GM21737 (cell line): ENCODE measurements around the gene SLC39A9.

Experiments used
- ATAC-seq: cut with Tn5 transposase; IDR thresholded peaks from one replicate; pipeline ENCODE4 v1.9.1; 2021; ENCODE audit warnings: mild to moderate bottlenecking, moderate library complexity; ENCODE audit not compliant: unreplicated experiment

Gene SLC39A9

GRCh38 chr14:69424149-69424923, 25.8 kb downstream of the SLC39A9 start:
- no peak for ATAC-seq

DNA sequence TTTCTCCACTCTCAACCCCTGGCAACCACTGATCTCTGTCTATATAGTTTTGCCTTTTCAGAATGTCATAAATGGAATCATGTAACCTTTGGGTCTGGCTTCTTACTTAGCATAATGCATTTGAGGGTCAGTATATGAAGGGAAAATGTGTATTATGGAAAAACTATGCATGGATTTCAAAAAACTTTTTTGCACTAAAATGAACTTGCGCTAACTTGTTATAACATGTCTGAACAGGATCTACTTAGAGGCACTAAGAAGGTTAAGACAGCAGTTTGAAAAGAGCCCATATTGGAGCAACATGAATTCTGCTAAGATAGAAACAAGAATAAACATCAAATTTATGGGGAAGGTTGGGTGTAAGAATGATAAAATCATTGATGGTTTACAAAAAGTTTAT, 29.1 kb downstream of the SLC39A9 start:
- no peak for ATAC-seq

GRCh38 chr14:69428289-69428998, 30.0 kb downstream of the SLC39A9 start:
- peak; percentile 62 for ATAC-seq

DNA sequence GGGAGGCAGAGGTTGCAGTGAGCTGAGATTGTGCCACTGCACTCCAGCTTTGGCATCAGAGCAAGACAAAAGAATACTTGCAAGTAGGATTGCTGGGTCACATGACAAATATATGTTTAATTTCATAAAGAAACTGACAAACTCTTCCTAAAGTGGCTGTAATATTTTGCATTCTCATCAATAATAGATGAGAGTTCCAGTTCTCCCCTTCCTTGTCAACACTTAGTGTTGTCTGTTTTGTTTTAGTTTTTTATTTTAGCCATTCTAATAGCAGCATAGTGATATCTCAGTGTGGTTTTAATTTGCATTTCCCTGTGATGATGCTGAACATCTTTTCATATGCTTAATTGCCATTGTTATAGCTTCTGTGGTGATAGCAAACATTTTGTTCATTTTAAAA, 31.2 kb downstream of the SLC39A9 start:
- ATAC-seq, result no peak

DNA sequence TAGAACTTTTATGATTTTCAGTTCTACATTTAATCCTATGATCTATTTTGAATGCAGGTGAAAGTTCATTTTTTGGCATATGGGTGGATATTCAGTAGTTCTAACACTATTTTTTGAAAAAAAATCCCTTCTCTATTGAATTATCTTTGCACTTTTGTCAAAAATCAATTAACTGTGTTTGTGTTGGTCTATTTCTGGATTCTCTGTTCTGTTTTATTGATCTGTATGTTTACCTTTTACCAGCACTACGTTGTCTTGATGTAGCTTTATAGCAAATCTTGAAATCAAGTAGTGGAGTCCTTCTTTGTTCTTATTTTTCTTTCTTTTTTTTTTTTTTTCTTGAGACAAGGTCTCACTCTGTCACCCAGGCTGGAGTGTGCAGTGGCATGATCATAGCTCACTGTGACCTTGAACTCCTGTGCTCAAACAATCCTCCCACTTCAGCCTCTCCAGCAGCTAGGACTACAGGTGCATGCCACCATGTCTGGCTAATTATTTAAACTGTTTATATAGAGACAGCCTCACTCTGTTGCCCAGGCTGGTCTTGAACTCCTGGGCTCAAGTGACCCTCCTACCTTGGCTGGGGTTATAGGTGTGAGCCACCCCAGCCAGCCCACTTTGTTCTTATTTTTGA, 31.9 kb downstream of the SLC39A9 start:
- ATAC-seq, result no peak

GRCh38 chr14:69432364-69432763, 33.9 kb downstream of the SLC39A9 start:
- no peak for ATAC-seq

DNA sequence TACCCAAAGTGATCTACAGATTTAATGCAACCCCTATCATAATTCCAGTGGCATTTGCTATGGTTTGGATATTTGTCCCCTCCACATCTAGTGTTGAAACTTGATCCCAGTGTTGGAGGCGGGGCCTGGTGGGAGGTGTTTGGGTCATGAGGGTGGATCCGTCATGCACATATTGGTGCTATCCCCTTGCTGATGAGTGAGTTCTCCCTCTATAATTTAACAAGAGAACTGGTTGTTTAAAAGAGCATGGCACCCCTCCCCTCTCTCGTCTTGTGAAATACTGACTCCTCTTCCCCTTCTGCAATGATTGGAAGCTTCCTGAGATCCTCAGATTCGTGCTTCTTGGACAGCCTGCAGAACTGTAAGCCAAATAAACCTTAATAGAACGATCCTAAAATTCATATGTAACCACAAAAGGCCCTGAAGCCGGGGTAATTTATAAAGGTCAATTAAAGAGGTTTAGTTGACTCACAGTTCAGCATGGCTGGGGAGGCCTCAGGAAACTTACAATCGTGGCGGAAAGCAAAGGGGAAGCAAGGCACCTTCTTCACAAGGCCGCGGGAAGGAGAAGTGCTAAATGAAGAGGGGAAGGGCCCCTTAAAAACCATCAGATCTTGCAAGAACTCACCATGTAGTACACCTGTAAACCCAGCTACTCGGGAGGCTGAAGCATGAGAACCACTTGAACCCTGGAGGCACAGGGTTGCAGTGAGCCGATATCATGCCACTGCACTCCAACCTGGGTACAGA, 41.2 kb downstream of the SLC39A9 start:
- ATAC-seq, result no peak

GRCh38 chr14:69441948-69442347, 43.5 kb downstream of the SLC39A9 start:
- peak; percentile 67 for ATAC-seq

- ATAC-seq, result no peak
Observed at GRCh38 chr14:69443296-69443805, 44.9 kb downstream of the SLC39A9 start.

GRCh38 chr14:69449216-69449615, 50.7 kb downstream of the SLC39A9 start:
- no peak for ATAC-seq

- no peak for ATAC-seq
Observed at GRCh38 chr14:69451941-69452340, 53.4 kb downstream of the SLC39A9 start.

DNA sequence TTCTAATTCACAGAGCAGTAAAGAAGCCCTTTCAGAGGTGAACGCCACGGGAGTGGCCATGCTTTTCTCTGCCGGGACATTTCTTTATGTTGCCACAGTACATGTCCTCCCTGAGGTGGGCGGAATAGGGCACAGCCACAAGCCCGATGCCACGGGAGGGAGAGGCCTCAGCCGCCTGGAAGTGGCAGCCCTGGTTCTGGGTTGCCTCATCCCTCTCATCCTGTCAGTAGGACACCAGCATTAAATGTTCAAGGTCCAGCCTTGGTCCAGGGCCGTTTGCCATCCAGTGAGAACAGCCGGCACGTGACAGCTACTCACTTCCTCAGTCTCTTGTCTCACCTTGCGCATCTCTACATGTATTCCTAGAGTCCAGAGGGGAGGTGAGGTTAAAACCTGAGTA, 59.9 kb downstream of the SLC39A9 start:
- no peak for ATAC-seq

DNA sequence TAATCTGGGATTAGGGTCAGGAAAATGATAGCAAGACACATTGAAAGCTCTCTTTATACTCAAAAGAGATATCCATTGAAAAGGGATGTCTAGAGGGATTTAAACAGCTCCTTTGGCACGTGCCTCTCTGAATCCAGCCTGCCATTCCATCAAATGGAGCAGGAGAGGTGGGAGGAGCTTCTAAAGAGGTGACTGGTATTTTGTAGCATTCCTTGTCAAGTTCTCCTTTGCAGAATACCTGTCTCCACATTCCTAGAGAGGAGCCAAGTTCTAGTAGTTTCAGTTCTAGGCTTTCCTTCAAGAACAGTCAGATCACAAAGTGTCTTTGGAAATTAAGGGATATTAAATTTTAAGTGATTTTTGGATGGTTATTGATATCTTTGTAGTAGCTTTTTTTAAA, 60.6 kb downstream of the SLC39A9 start:
- ATAC-seq, result no peak

- no peak for ATAC-seq
Observed at GRCh38 chr14:69460093-69460701, 61.7 kb downstream of the SLC39A9 start.

DNA sequence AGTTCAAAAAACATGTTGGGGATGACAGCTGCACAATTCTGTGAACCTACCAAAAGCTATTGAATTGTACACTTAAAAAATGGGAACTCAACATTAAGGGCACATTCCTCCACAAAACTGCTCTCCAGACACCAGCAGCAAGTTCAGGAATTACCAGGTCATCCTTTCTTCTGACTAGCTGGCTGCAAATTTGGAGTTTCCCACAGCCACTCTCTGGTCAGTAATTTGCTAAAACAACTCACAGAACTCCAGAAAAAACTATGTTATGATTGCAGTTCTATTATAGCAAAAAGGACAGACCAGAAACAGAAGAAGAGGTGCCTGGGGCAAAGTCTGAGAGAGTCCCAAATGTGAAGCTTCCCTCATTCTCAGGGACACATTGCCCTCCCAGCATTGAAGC, 65.9 kb downstream of the SLC39A9 start:
- ATAC-seq, result no peak

GRCh38 chr14:69464829-69465228, 66.3 kb downstream of the SLC39A9 start:
- no peak for ATAC-seq

GRCh38 chr14:69468949-69469348, 70.5 kb downstream of the SLC39A9 start:
- no peak for ATAC-seq

DNA sequence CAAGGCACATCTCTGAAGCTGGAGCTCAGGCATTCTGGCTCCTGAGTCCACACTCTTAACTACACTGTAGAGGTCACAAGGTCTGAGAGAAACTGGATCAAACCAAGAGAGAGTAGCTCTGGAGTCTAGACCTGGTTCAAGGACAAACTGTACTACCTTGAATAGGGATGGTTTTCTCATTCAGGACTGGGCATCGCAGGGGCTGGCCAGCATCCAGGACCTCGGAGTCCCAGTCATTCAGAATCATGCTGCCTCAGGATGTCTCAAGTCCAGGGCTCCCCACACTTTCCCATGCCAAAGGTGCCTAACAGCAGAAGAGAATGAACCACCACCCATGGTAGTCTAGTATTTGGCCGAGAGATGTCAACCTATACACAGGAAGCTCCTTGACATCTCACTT, 72.9 kb downstream of the SLC39A9 start:
- no peak for ATAC-seq

DNA sequence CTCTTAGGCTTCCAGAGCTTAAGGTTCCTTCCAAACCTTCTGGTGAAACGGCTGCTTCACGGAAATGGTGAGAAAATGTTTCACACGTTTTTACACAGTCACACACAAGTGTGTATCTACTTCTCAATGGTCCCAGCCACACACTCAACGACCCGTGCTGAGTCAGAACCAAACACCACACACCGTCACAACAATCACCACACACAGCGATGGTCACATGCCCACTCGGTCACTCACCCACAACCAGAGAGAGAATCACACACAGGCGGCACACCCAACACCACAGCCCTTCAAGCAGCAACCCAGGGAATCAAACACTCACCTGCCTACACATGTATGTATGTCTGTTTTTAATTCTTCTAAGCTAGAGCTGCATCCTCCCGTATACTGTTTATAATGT, 73.4 kb downstream of the SLC39A9 start:
- no peak for ATAC-seq

- ATAC-seq, result no peak
Observed at GRCh38 chr14:69473260-69473659, 74.8 kb downstream of the SLC39A9 start.

GRCh38 chr14:69473946-69474345, 75.5 kb downstream of the SLC39A9 start:
- no peak for ATAC-seq
